ENCODE data around the gene MED22. TPM values are rescaled to one million over a fixed set of nuclear protein-coding genes. Genes with fewer than 3 reads are reported as not detected.
"Not testable (repeated sequence)": the region's sequence is repeated elsewhere in the genome, so short reads cannot be mapped to it uniquely, and the experiment has no call there.

The MED22 gene
- total RNA-seq, 1 experiment from 2014 or later, result 35.4 TPM

- Histone ChIP-seq H3K4me3 (peak overlapping the region; percentile 97), H3K36me3 (peaks cover 77% of the 10 kb centered on the region), H3K9me3 (no peaks in the 10 kb centered on the region), H3K27me3 (no peaks in the 10 kb centered on the region)
- DNase-seq, result no peak
Observed at GRCh38 chr9:133348718-133349573, 1.0 kb upstream of the MED22 start.

DNA sequence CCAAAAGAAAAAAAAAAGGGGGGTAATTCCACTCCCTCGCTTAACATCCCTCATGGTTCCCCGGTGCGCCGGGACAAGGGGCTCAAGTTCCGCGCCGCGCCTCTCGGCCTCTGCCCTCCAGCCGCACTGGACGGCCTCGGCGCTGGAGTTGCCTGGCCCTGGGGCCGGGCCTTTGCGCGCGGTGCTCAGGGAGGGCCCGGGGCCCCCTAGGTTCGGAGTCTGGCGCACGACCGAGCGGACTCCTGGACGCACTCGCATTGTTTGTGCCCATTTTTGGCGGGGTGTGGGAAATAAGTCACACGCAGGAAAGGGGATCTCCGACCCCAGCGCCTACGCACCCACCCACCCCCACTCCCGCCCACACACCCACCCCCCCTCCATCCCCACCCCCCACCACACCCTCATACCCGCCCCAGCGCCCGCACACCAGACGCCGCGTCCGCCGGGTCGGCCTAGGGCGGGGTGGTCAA lies 381 bp downstream of the MED22 start:
- Histone ChIP-seq H3K36me3 (peaks cover 86% of the 10 kb centered on the region), H3K9me3 (no peaks in the 10 kb centered on the region), H3K27me3 (no peaks in the 10 kb centered on the region), H3K4me3 (peak overlapping the region; percentile 97)
- no peak for DNase-seq

- Histone ChIP-seq H3K9me3 (no peaks in the 10 kb centered on the region), H3K36me3 (peaks cover 84% of the 10 kb centered on the region), H3K4me3 (peak overlapping the region; percentile 97), H3K27me3 (no peaks in the 10 kb centered on the region)
- no peak for DNase-seq
Observed at GRCh38 chr9:133346021-133346785, 1.7 kb downstream of the MED22 start.

GRCh38 chr9:133345596-133345995 lies 2.3 kb downstream of the MED22 start:
- Histone ChIP-seq H3K27me3 (no peaks in the 10 kb centered on the region), H3K36me3 (peaks cover 84% of the 10 kb centered on the region), H3K4me3 (no peak overlapping the region), H3K9me3 (no peaks in the 10 kb centered on the region)
- no peak for DNase-seq

- no peak for DNase-seq
- peaks cover 81% of the 10 kb centered on the region for H3K36me3 ChIP-seq
Observed at GRCh38 chr9:133344979-133345378, 3.0 kb downstream of the MED22 start.

DNA sequence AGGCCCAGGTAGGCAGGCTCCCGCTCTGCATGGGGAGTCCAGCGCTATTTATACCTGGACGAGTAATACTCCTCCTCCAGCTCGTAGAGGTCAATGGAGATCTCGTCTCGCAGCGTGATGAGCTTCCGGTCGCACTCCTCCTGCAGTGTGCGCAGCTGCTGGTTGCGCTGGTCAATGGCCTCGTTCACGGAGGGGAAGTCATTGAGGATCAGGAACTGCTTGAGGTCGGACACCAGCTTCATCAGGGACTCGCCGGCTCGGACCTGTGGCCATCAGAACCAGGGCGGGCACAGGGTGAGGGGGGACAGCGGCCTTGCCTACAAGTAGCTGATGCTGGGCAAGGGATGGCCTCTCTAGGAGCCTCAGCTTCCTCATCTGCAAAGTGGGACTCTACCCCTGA lies 3.9 kb downstream of the MED22 start:
- H3K4me3 ChIP-seq, result no peak overlapping the region
- no peak for DNase-seq
- no peaks in the 10 kb centered on the region for H3K9me3 ChIP-seq
- no peaks in the 10 kb centered on the region for H3K27me3 ChIP-seq
- peaks cover 77% of the 10 kb centered on the region for H3K36me3 ChIP-seq

More at GRCh38 chr9:133344979-133345378, 3.0 kb downstream of the MED22 start:
- no peak overlapping the region for H3K4me3 ChIP-seq
- H3K27me3 ChIP-seq, result no peaks in the 10 kb centered on the region
- no peaks in the 10 kb centered on the region for H3K9me3 ChIP-seq

GRCh38 chr9:133342570-133342969 lies 5.4 kb downstream of the MED22 start:
- no peak overlapping the region for H3K4me3 ChIP-seq
- no peaks in the 10 kb centered on the region for H3K27me3 ChIP-seq
- peaks cover 69% of the 10 kb centered on the region for H3K36me3 ChIP-seq
- DNase-seq, result no peak
- no peaks in the 10 kb centered on the region for H3K9me3 ChIP-seq

GRCh38 chr9:133342069-133342406 lies 5.9 kb downstream of the MED22 start:
- no peak for DNase-seq
- H3K36me3 ChIP-seq, result peaks cover 69% of the 10 kb centered on the region
- H3K9me3 ChIP-seq, result no peaks in the 10 kb centered on the region
- no peak overlapping the region for H3K4me3 ChIP-seq
- H3K27me3 ChIP-seq, result no peaks in the 10 kb centered on the region

DNA sequence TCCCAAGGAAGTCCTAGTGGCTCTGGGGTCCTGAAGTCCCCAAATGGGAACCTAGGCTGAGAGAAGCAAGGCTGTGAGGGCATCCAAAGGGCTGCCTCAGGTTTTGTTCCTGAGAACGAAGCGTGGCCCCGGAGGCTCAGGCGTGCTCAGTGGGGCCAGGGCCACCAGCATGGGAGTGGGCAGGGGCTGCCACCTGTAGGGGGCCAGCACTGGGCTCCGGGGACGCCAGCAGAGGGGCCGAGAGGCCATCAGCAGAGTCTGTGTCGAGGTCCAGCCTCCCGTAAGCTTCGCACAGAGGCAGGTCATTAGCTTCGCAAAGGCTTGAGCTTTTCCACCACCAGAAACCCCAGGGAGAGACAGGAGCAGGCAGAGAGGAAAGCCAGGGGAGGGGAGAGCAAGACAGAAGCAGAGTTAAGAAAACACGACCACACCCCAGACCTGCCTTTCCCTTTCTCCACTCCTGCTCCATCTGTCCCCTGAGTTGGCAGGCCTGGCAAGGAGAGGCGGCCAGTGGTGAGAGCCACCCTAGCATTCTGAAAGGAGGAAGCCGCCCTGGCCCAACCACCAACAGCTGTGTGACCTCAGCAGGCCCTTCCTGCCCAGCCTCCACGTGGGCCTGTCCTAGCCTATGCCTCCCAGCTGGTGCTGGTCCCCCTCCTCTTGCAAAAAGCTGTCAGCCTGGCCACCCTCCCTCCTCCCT lies 6.4 kb downstream of the MED22 start:
- Histone ChIP-seq H3K36me3 (peaks cover 72% of the 10 kb centered on the region), H3K4me3 (no peak overlapping the region), H3K27me3 (no peaks in the 10 kb centered on the region), H3K9me3 (no peaks in the 10 kb centered on the region)
- DNase-seq, result no peak

- H3K36me3 ChIP-seq, result peaks cover 67% of the 10 kb centered on the region
Observed at GRCh38 chr9:133340916-133341315, 7.0 kb downstream of the MED22 start.

DNA sequence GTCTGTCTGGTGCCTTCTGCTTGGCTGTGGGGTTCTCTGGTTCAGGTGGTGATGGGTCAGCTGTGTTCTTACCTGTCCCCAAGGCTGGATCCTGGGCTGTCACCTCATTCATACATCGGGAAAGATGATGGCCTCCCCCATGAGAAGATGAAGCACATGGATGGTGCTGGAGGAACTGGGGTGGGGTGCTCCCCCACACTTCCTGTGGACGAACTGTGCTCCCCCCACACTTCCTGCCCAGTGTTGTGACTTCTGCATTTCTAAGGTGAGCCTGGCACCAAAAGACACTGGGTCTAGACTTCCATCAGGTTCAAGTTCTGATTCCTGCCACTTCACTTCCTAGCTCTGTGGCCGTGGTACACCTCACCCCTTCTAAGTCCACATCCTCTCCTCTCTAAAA lies 7.7 kb downstream of the MED22 start:
- no peak overlapping the region for H3K4me3 ChIP-seq
- no peaks in the 10 kb centered on the region for H3K9me3 ChIP-seq
- no peaks in the 10 kb centered on the region for H3K27me3 ChIP-seq
- peaks cover 61% of the 10 kb centered on the region for H3K36me3 ChIP-seq
- DNase-seq, result no peak

More at GRCh38 chr9:133340916-133341315, 7.0 kb downstream of the MED22 start:
- DNase-seq, result no peak
- Histone ChIP-seq H3K27me3 (no peaks in the 10 kb centered on the region), H3K4me3 (no peak overlapping the region), H3K9me3 (no peaks in the 10 kb centered on the region)

- Histone ChIP-seq H3K27me3 (no peaks in the 10 kb centered on the region), H3K36me3 (peaks cover 58% of the 10 kb centered on the region), H3K9me3 (no peaks in the 10 kb centered on the region), H3K4me3 (no peak overlapping the region)
- DNase-seq, result no peak
Observed at GRCh38 chr9:133339641-133340040, 8.3 kb downstream of the MED22 start.

- Histone ChIP-seq H3K27me3 (no peaks in the 10 kb centered on the region), H3K36me3 (peaks cover 55% of the 10 kb centered on the region), H3K4me3 (peak within 1 kb of the TSS; percentile 88), H3K9me3 (no peaks in the 10 kb centered on the region)
- DNase-seq, result peak; percentile 96
Observed at GRCh38 chr9:133335924-133336811, 11.8 kb downstream of the MED22 start, which contains the start of gene SURF6. TSS of gene SURF6 (minus strand) at chr9:133336188. CDS start at chr9:133336132, 56 bp downstream.

DNA sequence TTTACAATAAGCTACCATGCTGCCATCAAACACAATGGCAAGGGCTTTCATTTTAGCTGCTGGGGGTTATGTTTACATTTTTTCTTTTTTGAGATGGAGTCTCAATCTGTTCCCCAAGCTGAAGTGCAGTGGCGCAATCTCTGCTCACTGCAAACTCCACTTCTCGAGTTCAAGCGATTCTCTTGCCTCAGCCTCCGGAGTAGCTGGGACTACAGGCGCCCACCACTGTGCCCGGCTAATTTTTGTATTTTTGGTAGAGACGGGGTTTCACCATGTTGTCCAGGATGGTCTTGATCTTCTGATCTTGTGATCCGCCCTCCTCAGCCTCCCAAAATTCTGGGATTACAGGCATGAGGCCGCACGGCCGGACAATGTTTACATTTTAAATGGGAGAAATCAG lies 13.0 kb downstream of the MED22 start:
- peak overlapping the region; percentile 88 for H3K4me3 ChIP-seq
- H3K9me3 ChIP-seq, H3K27me3 ChIP-seq, DNase-seq: not testable (repeated sequence)
- peaks cover 57% of the 10 kb centered on the region for H3K36me3 ChIP-seq

GRCh38 chr9:133334161-133334560 lies 13.8 kb downstream of the MED22 start:
- no peak for DNase-seq
- peaks cover 55% of the 10 kb centered on the region for H3K36me3 ChIP-seq

GRCh38 chr9:133333566-133333965 lies 14.4 kb downstream of the MED22 start:
- no peak for DNase-seq
- Histone ChIP-seq H3K9me3 (no peaks in the 10 kb centered on the region), H3K4me3 (no peak overlapping the region), H3K36me3 (peaks cover 52% of the 10 kb centered on the region), H3K27me3 (no peaks in the 10 kb centered on the region)

More at GRCh38 chr9:133334161-133334560, 13.8 kb downstream of the MED22 start:
- Histone ChIP-seq H3K4me3 (no peak overlapping the region), H3K27me3 (no peaks in the 10 kb centered on the region), H3K9me3 (no peaks in the 10 kb centered on the region)

Measured in MG63 (cell line).